ENCODE data around the gene TMEM247. TPM values are rescaled to one million over a fixed set of nuclear protein-coding genes. Genes with fewer than 3 reads are reported as not detected.

Gene TMEM247
- total RNA-seq: not detected

DNA sequence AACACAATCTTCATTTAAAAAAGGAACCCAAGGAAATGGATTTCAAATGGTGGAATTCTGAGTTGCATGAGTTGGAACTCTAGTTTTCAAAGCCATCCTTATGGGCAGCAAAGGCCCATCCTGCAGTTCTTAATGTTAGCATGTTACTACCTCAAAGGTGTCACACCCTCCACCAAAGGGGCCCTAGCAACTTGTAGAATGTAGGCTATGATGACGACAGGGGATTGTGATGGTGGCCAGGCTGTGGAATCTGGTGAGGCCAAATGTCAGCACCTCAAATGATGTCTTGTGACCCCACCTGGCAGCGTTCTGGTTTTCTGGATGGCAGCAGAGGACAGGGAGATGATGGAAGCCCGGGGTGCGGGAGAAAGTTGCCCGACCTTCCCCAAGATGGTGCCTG is at the start of gene TMEM247:
TSS of gene TMEM247 (plus strand) at position 301 of the 400 bp plus-strand sequence.
- Mint-ChIP-seq H3K27ac (no peak within 1 kb of the TSS), H3K9me3 (ENCODE audit: low read depth) (no peaks in the 10 kb centered on the region), H3K4me1 (peaks cover 23% of the 10 kb centered on the region), H3K36me3 (no peaks in the 10 kb centered on the region), H3K4me3 (no peak within 1 kb of the TSS), H3K27me3 (peaks cover 11% of the 10 kb centered on the region)
- ATAC-seq (no peak), DNase-seq (no peak)
- CTCF ChIA-PET: no interaction called here

DNA sequence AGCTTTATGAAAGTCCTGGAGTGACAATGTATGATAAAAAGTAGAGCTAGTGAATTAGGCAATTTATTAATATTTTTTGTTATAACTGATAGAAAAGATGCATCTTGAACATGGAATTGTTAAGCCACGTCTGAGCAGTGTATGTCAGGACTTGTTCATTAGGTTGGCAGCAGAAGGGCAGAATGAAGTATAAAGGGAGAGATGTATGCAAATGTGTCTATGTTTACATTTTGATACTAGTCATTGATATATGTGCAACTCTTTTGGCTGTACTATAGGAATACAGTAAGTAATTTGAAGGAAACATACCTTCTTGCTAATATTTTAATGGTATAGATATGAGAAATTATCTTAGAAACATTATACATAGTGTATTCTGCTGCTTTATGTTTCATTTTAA is 49.0 kb upstream of the TMEM247 start:
- H3K27ac Mint-ChIP-seq: no peak overlapping the region
- H3K27me3 Mint-ChIP-seq: no peaks in the 10 kb centered on the region
- CTCF ChIA-PET: interaction anchor here (1.2 kb wide), 1 partner anchor 33 kb away, joined by 4 read pairs; no protein-coding TSS in a partner anchor
- ATAC-seq (no peak), DNase-seq (no peak)
- peaks cover 22% of the 10 kb centered on the region for H3K4me1 Mint-ChIP-seq
- no peaks in the 10 kb centered on the region for H3K36me3 Mint-ChIP-seq
- peaks cover 2% of the 10 kb centered on the region for H3K9me3 Mint-ChIP-seq (ENCODE audit: low read depth)
- H3K4me3 Mint-ChIP-seq: no peak overlapping the region

DNA sequence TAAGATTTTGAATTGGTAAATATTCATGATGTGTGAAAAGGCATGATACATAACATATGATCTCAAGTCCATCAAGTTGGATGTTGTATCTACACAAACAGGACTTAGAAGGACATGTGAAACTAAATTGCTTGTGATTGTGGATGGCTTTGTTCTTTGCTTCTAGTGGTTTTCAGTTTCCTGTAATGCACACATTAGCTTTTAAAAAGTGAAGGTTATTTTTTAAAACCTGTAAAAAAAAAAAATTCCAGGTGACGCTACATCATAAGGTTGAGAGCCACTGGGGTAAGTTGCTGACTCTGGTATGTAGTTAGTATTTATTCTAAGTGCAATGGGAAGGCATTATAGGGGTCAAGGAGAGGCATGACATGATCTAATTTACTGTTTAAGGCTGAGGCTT is 48.4 kb upstream of the TMEM247 start:
- Mint-ChIP-seq H3K36me3 (no peaks in the 10 kb centered on the region), H3K27me3 (no peaks in the 10 kb centered on the region), H3K9me3 (ENCODE audit: low read depth) (peaks cover 2% of the 10 kb centered on the region), H3K27ac (no peak overlapping the region), H3K4me3 (no peak overlapping the region), H3K4me1 (peaks cover 22% of the 10 kb centered on the region)
- DNase-seq (no peak), ATAC-seq (no peak)
- CTCF ChIA-PET: interaction anchor here (1.2 kb wide), 1 partner anchor 33 kb away, joined by 4 read pairs; no protein-coding TSS in a partner anchor

DNA sequence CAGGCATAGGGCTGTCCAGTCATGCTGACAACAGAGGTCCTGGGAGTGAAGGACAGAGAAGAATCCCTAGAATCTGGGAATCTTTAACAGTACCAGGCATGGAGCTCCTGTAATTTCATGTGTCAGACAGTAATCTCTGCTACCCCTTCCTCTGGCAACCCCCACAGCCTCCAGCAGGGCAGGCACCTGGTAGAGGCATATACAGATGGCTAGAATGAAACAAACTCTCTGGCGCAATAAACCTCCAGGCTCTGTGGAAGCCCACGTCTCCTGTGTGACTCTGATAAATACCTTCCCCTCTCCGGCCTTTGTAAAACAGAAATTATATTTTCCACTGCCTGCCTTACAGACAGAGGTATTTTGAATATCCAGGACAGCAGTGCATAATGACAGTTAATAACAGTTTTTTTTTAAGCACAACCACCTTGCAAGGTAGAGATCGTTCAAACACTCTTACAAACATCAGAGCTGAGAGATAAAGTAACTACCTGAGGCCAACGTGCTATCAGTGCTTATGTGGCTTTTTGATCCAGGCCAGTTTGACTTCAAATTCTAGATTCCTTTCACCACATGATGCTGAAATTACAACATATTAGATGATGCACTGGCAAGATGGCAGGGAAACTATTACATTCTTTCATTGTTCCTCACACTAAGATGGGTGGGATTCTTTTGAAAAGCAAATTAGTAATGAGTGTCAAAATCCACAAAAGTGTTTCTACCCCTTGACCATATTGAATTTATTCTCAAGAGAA is 47.7 kb upstream of the TMEM247 start:
- no peak overlapping the region for H3K27ac Mint-ChIP-seq
- H3K9me3 Mint-ChIP-seq (ENCODE audit: low read depth): peaks cover 4% of the 10 kb centered on the region
- H3K4me1 Mint-ChIP-seq: peaks cover 24% of the 10 kb centered on the region
- CTCF ChIA-PET: no interaction called here
- no peak overlapping the region for H3K4me3 Mint-ChIP-seq
- DNase-seq (no peak), ATAC-seq (no peak)
- H3K27me3 Mint-ChIP-seq: no peaks in the 10 kb centered on the region
- H3K36me3 Mint-ChIP-seq: peaks cover 3% of the 10 kb centered on the region

DNA sequence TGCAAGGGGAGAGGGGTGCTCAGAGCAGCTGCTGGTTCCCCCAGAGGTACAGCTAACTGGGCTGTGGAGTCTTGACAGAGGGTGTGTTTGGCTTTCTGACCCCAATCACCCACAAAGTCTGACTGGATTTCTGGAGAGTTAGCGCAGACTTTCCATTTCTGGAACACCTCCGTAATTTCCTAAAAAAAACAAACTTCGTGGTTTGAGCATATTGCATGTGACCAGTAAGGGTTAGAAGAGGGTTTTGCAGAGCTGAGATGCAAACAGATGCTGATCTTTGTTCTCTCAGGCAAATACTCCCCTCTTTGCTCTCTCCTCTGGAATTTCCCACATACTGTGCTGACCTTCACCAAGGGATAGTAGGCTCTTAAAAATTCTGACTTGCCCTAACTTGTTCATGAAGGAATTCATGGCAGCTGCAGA is 44.5 kb upstream of the TMEM247 start:
- Mint-ChIP-seq H3K4me1 (peaks cover 44% of the 10 kb centered on the region), H3K36me3 (peaks cover 9% of the 10 kb centered on the region), H3K4me3 (no peak overlapping the region), H3K27ac (no peak overlapping the region), H3K9me3 (ENCODE audit: low read depth) (peaks cover 4% of the 10 kb centered on the region), H3K27me3 (peaks cover 2% of the 10 kb centered on the region)
- ATAC-seq: no peak
- CTCF ChIA-PET: interaction anchor here (1.2 to 1.3 kb wide), 2 partner anchors 11 to 26 kb away, joined by 3 to 4 read pairs; no protein-coding TSS in a partner anchor
- DNase-seq: no peak

DNA sequence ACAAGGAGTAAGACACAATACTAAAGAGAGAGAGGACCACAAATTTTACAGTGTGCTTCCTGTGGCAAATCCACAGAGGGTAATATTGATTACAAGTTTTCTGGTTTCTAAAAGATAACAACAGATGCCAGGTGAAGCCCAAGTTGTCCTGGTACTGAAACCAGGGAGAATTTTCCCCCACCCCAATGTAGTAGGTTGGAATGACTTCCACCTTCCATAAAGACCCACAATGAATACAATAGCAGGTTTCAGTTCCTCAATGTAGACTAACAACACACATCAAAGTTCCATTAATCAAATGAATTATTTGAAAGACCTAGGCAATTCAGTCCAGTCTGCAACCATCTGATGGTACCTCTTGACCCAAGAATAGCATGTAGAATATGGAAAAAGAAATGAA is 44.0 kb upstream of the TMEM247 start:
- ATAC-seq (no peak), DNase-seq (no peak)
- peaks cover 9% of the 10 kb centered on the region for H3K36me3 Mint-ChIP-seq
- H3K9me3 Mint-ChIP-seq (ENCODE audit: low read depth): peaks cover 4% of the 10 kb centered on the region
- no peak overlapping the region for H3K4me3 Mint-ChIP-seq
- H3K4me1 Mint-ChIP-seq: peaks cover 49% of the 10 kb centered on the region
- CTCF ChIA-PET: interaction anchor here (1.2 kb wide), 1 partner anchor 26 kb away, joined by 3 read pairs; no protein-coding TSS in a partner anchor
- H3K27me3 Mint-ChIP-seq: peaks cover 2% of the 10 kb centered on the region
- H3K27ac Mint-ChIP-seq: no peak overlapping the region

DNA sequence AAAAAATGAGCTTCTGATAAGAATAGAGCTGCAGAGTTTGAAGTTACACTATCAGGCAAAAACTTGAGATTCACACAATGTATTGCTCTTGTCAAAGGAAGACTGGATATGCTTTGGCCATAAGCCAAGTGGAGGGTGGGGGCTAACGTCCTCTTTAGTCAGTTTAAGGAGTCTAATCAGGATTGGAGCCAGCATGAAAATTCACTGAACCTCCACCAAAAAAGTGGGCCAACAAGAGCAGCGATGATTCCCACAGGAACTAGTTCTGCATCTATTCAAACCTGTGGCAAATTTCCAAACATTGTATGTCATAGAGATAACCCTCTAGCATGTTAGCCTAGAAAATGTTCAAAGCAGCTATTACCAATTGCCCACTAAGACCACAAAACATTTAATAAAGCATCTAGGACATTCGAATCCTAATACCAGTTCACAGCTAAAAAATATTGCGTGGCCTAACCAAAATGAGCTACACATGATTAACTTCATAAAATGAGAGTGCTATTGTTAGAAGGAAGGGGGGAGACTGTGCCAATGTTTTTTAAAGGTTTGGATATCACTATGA is 43.5 kb upstream of the TMEM247 start:
- CTCF ChIA-PET: interaction anchor here (1.2 kb wide), 1 partner anchor 25 kb away, joined by 3 read pairs; no protein-coding TSS in a partner anchor
- Mint-ChIP-seq H3K4me3 (no peak overlapping the region), H3K27me3 (peaks cover 2% of the 10 kb centered on the region), H3K36me3 (peaks cover 9% of the 10 kb centered on the region), H3K9me3 (ENCODE audit: low read depth) (peaks cover 4% of the 10 kb centered on the region), H3K4me1 (peaks cover 47% of the 10 kb centered on the region), H3K27ac (no peak overlapping the region)
- DNase-seq (no peak), ATAC-seq (no peak)

DNA sequence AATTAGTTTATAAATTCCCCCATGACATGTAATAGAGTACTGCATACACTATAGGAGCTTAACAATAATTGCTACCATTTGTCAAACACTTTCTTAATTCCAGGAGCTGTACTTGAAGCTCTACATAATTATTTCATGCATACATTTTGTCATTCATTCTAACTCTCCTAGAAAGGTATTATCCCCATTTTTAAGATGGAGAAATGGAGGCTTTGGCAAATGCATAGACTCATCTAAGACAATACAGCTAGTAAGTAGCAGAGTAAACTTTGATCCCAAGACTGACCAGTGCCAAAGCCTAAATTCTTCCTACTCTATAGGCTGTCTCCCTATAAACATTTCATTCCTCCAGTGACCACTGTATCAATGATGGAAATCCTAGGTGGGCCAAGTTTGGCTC is 42.6 kb upstream of the TMEM247 start:
- H3K4me1 Mint-ChIP-seq: peaks cover 40% of the 10 kb centered on the region
- peaks cover 9% of the 10 kb centered on the region for H3K36me3 Mint-ChIP-seq
- H3K27me3 Mint-ChIP-seq: peaks cover 2% of the 10 kb centered on the region
- CTCF ChIA-PET: interaction anchor here (2.0 kb wide), 1 partner anchor 9 kb away, joined by 4 read pairs; no protein-coding TSS in a partner anchor
- DNase-seq (no peak), ATAC-seq (no peak)
- peaks cover 4% of the 10 kb centered on the region for H3K9me3 Mint-ChIP-seq (ENCODE audit: low read depth)
- no peak overlapping the region for H3K4me3 Mint-ChIP-seq
- H3K27ac Mint-ChIP-seq: no peak overlapping the region

DNA sequence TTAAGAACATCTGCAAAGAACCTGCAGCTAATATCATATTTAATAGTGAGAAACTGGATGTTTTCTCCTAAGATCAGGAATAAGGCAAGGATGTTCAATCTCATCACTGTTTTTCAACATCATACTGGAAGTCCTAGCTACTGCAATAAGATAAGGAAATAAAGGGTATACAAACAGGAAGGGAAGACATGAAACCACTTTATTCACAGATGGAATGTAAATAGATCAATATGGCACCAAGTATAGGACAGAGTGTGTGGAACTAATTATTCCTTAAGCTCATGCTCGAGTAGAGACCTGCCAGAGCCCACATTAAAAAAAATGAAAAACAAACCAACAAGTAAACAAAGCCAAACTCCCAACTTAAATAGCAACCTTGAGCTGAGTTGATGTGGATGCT is 41.3 kb upstream of the TMEM247 start:
- CTCF ChIA-PET: interaction anchor here (1.0 to 2.0 kb wide), 2 partner anchors 10 to 21 kb away, joined by 4 read pairs; no protein-coding TSS in a partner anchor
- peaks cover 9% of the 10 kb centered on the region for H3K36me3 Mint-ChIP-seq
- H3K4me1 Mint-ChIP-seq: peaks cover 39% of the 10 kb centered on the region
- peaks cover 2% of the 10 kb centered on the region for H3K27me3 Mint-ChIP-seq
- H3K27ac Mint-ChIP-seq: no peak overlapping the region
- H3K4me3 Mint-ChIP-seq: no peak overlapping the region
- no peak for ATAC-seq
- H3K9me3 Mint-ChIP-seq (ENCODE audit: low read depth): peaks cover 4% of the 10 kb centered on the region
- no peak for DNase-seq

DNA sequence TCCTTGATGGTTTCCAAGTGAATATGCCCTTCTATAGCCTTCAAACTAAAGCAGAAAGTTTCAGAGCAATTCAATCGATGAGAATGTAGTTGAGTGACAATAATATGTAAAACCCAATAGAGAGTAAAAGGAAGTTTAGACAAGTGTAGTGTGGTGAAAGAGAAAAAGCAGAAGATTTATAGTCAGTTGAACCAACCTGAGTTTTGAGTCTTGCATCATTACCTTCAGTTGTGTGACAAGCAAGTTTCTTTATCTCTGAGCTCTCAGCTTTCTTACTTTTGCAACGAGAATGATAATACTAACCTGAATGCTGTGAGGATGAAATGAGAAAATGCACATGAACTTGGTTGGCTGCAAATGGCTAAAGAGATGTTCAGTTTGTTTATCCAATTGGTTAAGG is 40.6 kb upstream of the TMEM247 start:
- CTCF ChIA-PET: interaction anchor here (1.0 to 2.0 kb wide), 3 partner anchors 11 to 376 kb away, joined by 4 read pairs; no protein-coding TSS in a partner anchor
- H3K4me1 Mint-ChIP-seq: peaks cover 39% of the 10 kb centered on the region
- H3K9me3 Mint-ChIP-seq (ENCODE audit: low read depth): peaks cover 4% of the 10 kb centered on the region
- peaks cover 9% of the 10 kb centered on the region for H3K36me3 Mint-ChIP-seq
- ATAC-seq (no peak), DNase-seq (no peak)
- H3K4me3 Mint-ChIP-seq: no peak overlapping the region
- H3K27me3 Mint-ChIP-seq: peaks cover 2% of the 10 kb centered on the region
- no peak overlapping the region for H3K27ac Mint-ChIP-seq

DNA sequence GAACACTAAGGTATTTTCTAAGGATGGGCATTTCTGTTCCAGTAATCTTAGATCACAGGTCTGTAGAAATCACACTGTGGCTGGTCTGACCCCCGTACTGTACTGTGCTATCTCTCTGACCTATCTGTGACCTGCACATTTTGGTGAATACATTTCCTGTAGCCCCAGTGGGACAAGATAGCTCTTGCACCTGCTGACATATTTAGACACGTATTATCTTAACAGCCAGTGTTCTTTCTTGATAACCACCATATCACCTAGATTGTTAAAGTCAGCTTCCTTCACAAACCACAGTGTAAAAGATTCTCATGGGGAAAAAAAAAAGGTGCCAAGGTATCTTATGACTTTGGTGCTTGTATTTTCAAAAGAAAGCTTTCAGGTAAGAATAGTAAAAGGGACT is 39.8 kb upstream of the TMEM247 start:
- peak; percentile 62 for DNase-seq
- Mint-ChIP-seq H3K9me3 (ENCODE audit: low read depth) (peaks cover 4% of the 10 kb centered on the region), H3K4me1 (peaks cover 34% of the 10 kb centered on the region), H3K36me3 (peaks cover 9% of the 10 kb centered on the region), H3K27me3 (peaks cover 2% of the 10 kb centered on the region), H3K27ac (peak overlapping the region; percentile 57), H3K4me3 (peak overlapping the region; percentile 53)
- CTCF ChIA-PET: interaction anchor here (1.2 to 1.8 kb wide), 5 partner anchors 21 to 446 kb away, joined by 3 to 6 read pairs (median 3); no protein-coding TSS in a partner anchor
- ATAC-seq: peak; percentile 97

DNA sequence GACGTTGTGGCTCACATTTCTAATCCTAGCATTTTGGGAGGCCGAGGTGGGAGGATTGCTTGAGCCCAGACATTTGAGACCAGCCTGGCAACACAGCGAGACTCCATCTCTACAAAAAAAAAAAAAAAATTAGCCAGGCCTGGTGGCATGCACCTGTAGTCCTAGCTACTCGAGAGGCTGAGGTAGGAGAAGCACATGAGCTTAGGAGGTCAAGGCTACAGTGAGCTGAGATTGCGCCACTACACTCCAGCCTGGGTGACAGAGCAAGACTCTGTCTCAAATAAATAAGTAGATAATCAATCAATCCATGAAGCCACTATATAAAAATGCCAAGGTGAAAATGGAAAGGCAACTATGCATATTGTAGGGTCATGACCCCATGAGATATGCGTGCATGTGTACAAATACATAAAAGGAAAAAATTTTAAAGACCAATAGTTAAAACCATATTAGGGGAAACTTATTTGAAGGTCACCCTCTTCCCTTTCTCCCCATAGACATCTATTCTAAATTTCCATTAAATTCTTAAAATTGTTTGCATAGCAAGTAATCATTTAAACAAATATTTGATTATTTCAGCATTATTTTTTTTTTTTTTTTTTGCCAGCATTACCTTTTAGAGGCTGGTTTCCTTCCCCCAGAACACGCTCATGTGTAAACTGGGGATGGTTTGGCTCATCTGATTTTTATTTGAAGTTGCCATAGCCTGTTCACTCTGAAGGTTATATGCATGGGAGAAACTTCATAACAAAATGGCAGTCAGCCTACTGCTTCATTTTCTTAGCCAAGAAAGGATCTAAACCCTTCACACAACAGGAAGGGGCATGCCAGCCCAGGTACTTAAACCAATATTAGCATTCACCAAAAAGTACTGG is 37.3 kb upstream of the TMEM247 start:
- Mint-ChIP-seq H3K27me3 (peaks cover 5% of the 10 kb centered on the region), H3K9me3 (ENCODE audit: low read depth) (peaks cover 14% of the 10 kb centered on the region), H3K4me3 (no peak overlapping the region), H3K4me1 (peaks cover 26% of the 10 kb centered on the region), H3K36me3 (peaks cover 10% of the 10 kb centered on the region), H3K27ac (no peak overlapping the region)
- DNase-seq (no peak), ATAC-seq (no peak)
- CTCF ChIA-PET: no interaction called here

DNA sequence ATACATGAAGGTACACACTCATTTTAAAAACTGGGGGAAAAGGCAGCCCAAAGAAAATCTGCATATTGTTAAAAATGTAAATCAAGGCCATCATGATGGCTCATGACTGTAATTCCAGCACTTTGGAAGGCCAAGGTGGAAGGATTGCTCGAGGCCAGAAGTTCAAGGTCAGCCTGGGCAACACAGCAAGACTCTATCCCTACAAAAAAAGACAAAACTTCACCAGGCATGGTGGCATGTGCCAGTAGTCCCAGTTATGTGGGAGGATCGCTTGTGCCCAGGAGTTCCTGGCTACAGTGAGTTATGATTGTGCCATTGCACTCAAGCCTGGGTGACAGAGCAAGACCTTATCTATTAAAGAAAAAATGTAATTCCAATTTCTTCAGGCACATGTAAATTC is 34.6 kb upstream of the TMEM247 start:
- H3K9me3 Mint-ChIP-seq (ENCODE audit: low read depth): peaks cover 12% of the 10 kb centered on the region
- CTCF ChIA-PET: no interaction called here
- H3K4me1 Mint-ChIP-seq: peaks cover 7% of the 10 kb centered on the region
- no peak overlapping the region for H3K4me3 Mint-ChIP-seq
- H3K27me3 Mint-ChIP-seq: peaks cover 10% of the 10 kb centered on the region
- no peak for DNase-seq
- H3K36me3 Mint-ChIP-seq: peaks cover 4% of the 10 kb centered on the region
- no peak for ATAC-seq
- no peak overlapping the region for H3K27ac Mint-ChIP-seq

All from activated CD8-positive, alpha-beta memory T cell treated with anti-CD3 and anti-CD28 coated beads, Interleukin-2, amount 10 ng/mL, durations not matched to agents 7 days and 5 days (primary cell).